WTC11 (cell line): ENCODE data around the gene COL6A6. TPM values are rescaled to one million over a fixed set of nuclear protein-coding genes. Genes with fewer than 3 reads are reported as not detected.

Experiments
- ATAC-seq: fragments of 200-7000 bp; cut with Tn5 transposase; 2 replicates; pipeline ENCODE4 v1.10.0; 2021; ENCODE audit warnings: mild to moderate bottlenecking, moderate library complexity
- CTCF ChIA-PET: fragments of 300-600 bp; sonication (Branson Sonifier 250); formaldehyde crosslinking; loops from one replicate; lab custom pipeline; 2021; ENCODE audit warnings: antibody characterized with exemption; lab: Charles Lee
- POLR2A ChIA-PET: fragments of 350-600 bp; sonication (Branson Sonifier 250); formaldehyde crosslinking; loops from one replicate; lab custom pipeline; 2021; ENCODE audit warnings: antibody characterized with exemption; lab: Charles Lee
- DNase-seq: peaks from one replicate; pipeline ENCODE4 v3.0.0; 2021; ENCODE audit warnings: low spot score
- H3K27ac Mint-ChIP-seq: 2 replicates; pipeline ENCODE4 v1.8.0; 2021; ENCODE audit warnings: mixed read lengths
- H3K27me3 Mint-ChIP-seq: 2 replicates; pipeline ENCODE4 v1.8.0; 2021; ENCODE audit warnings: low read depth, mild to moderate bottlenecking, moderate library complexity, mixed read lengths
- H3K36me3 Mint-ChIP-seq: 2 replicates; pipeline ENCODE4 v1.8.0; 2021; ENCODE audit warnings: mixed read lengths
- H3K4me1 Mint-ChIP-seq: 2 replicates; pipeline ENCODE4 v1.8.0; 2022; ENCODE audit warnings: mixed read lengths
- H3K4me3 Mint-ChIP-seq: 2 replicates; pipeline ENCODE4 v1.8.0; 2021; ENCODE audit warnings: mild to moderate bottlenecking, moderate library complexity, mixed read lengths
- H3K9me3 Mint-ChIP-seq: 2 replicates; pipeline ENCODE4 v1.8.0; 2021; ENCODE audit warnings: mixed read lengths
- AR ChIP-seq: fragments of 250-450 bp; sonication (Bioruptor Pico); IDR thresholded peaks from 2 replicates; pipeline ENCODE4 v1.9.0; 2021; ENCODE audit warnings: mild to moderate bottlenecking
- CREM ChIP-seq: sonication (generic); formaldehyde crosslinking; IDR thresholded peaks from 2 replicates; pipeline ENCODE4 v1.8.1; 2022; ENCODE audit warnings: mild to moderate bottlenecking, missing genetic modification reagents, moderate library complexity
- EMX1 ChIP-seq: fragments of 250-450 bp; sonication (Bioruptor Pico); IDR thresholded peaks from 2 replicates; pipeline ENCODE4 v1.8.0; 2021; ENCODE audit warnings: mild to moderate bottlenecking
- GABPB1 ChIP-seq: sonication (generic); formaldehyde crosslinking; IDR thresholded peaks from 2 replicates; pipeline ENCODE4 v1.8.1; 2023; ENCODE audit warnings: mild to moderate bottlenecking, missing genetic modification reagents
- IRF2 ChIP-seq: sonication (generic); formaldehyde crosslinking; IDR thresholded peaks from 2 replicates; pipeline ENCODE4 v1.8.0; 2022; ENCODE audit warnings: low read depth, missing genetic modification reagents, borderline replicate concordance
- JAZF1 ChIP-seq: fragments of 250-450 bp; sonication (Bioruptor Pico); IDR thresholded peaks from 2 replicates; pipeline ENCODE4 v1.9.0; 2021; ENCODE audit warnings: moderate library complexity, mild to moderate bottlenecking, inconsistent platforms
- MYBL2 ChIP-seq: sonication (generic); formaldehyde crosslinking; IDR thresholded peaks from 2 replicates; pipeline ENCODE4 v1.8.1; 2023; ENCODE audit warnings: mild to moderate bottlenecking, moderate library complexity, missing genetic modification reagents
- OVOL2 ChIP-seq: fragments of 250-450 bp; sonication (Bioruptor Pico); IDR thresholded peaks from 2 replicates; pipeline ENCODE4 v1.9.0; 2021; ENCODE audit warnings: mild to moderate bottlenecking, borderline replicate concordance
- SMAD4 ChIP-seq: sonication (generic); formaldehyde crosslinking; IDR thresholded peaks from 2 replicates; pipeline ENCODE4 v1.8.0; 2022; ENCODE audit warnings: mild to moderate bottlenecking, missing genetic modification reagents
- TEAD1 ChIP-seq: sonication (generic); formaldehyde crosslinking; IDR thresholded peaks from 2 replicates; pipeline ENCODE4 v1.8.0; 2022; ENCODE audit warnings: mild to moderate bottlenecking, missing genetic modification reagents
- TP53 ChIP-seq: sonication (generic); formaldehyde crosslinking; IDR thresholded peaks from 2 replicates; pipeline ENCODE4 v1.8.1; 2023; ENCODE audit warnings: mild to moderate bottlenecking, missing genetic modification reagents
- USF2 ChIP-seq: sonication (generic); formaldehyde crosslinking; IDR thresholded peaks from 2 replicates; pipeline ENCODE4 v1.8.1; 2023; ENCODE audit warnings: mild to moderate bottlenecking, missing genetic modification reagents, moderate library complexity
- ZBTB43 ChIP-seq: sonication (generic); formaldehyde crosslinking; IDR thresholded peaks from 2 replicates; pipeline ENCODE4 v1.8.1; 2023; ENCODE audit warnings: mild to moderate bottlenecking, missing genetic modification reagents
- total RNA-seq: library from RNA; stranded (reverse); gene quantifications from 3 replicates; pipeline ENCODE4 v1.2.3, GENCODE V29; 2021
- TF ChIP-seq, protein P1 (sequence below): sonication (generic); formaldehyde crosslinking; IDR thresholded peaks from 2 replicates; pipeline ENCODE4 v1.8.0; 2023; ENCODE audit warnings: missing genetic modification reagents, mild to moderate bottlenecking, borderline replicate concordance
- TF ChIP-seq, protein P2 (sequence below): fragments of 250-450 bp; sonication (Bioruptor Pico); IDR thresholded peaks from 2 replicates; pipeline ENCODE4 v1.9.0; 2021; ENCODE audit warnings: mild to moderate bottlenecking
- TF ChIP-seq, protein P3 (sequence below): fragments of 250-450 bp; sonication (Bioruptor Pico); conservative IDR thresholded peaks from 2 replicates; pipeline ENCODE4 v1.9.0; 2021; ENCODE audit warnings: mild to moderate bottlenecking
- TF ChIP-seq, protein P4 (sequence below): sonication (generic); formaldehyde crosslinking; IDR thresholded peaks from 2 replicates; pipeline ENCODE4 v1.8.0; 2022; ENCODE audit warnings: mild to moderate bottlenecking, missing genetic modification reagents
- TF ChIP-seq, protein P5 (sequence below): sonication (generic); formaldehyde crosslinking; IDR thresholded peaks from 2 replicates; pipeline ENCODE4 v1.8.1; 2022; ENCODE audit warnings: mild to moderate bottlenecking, moderate library complexity, missing genetic modification reagents

The COL6A6 gene
- total RNA-seq, 1 experiment from 2014 or later: 0.09 TPM

DNA sequence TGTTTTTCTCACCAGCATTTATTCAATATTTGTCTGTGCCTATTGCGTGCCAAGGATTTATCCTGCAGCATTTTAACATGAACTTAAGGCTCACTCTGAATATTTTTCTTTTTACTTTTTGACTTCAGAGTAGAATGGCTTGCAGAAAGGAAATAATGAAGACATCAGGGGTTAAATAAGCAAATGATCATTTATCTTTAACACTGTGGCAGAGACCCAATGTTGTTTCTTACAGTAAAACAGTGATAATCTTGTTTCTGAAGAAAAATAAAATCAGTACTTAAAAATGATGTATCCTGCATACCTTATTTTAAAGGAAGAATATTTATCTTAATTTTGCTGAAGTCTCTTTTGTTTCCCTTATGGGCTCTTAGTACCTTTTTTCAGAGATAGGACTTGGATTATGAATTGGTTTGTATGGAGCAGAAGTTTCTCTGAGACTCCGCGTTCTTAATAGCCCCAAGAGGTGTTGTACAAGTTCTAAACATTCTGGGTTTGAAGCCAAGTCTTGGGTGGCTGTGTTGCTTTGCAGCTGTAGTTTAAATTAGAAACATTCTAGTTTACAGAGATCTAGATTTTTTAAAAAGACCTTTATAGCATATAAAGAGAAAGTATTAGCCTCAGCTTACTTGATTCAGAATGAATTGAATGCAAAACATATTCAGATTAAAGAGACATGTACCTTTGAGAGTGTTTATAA, 40.5 kb downstream of the COL6A6 start:
- H3K27me3 Mint-ChIP-seq: no peaks in the 10 kb centered on the region
- H3K4me3 Mint-ChIP-seq: no peak overlapping the region
- no peaks in the 10 kb centered on the region; the same call in 1 of the 2 replicates for H3K9me3 Mint-ChIP-seq
- no peaks in the 10 kb centered on the region for H3K36me3 Mint-ChIP-seq
- H3K4me1 Mint-ChIP-seq: peaks cover 3% of the 10 kb centered on the region; the same call in 1 of the 2 replicates
- POLR2A ChIA-PET: no interaction called here
- H3K27ac Mint-ChIP-seq: no peak overlapping the region
- DNase-seq (no peak), ATAC-seq (no peak)
- TF ChIP-seq, protein P1, sequence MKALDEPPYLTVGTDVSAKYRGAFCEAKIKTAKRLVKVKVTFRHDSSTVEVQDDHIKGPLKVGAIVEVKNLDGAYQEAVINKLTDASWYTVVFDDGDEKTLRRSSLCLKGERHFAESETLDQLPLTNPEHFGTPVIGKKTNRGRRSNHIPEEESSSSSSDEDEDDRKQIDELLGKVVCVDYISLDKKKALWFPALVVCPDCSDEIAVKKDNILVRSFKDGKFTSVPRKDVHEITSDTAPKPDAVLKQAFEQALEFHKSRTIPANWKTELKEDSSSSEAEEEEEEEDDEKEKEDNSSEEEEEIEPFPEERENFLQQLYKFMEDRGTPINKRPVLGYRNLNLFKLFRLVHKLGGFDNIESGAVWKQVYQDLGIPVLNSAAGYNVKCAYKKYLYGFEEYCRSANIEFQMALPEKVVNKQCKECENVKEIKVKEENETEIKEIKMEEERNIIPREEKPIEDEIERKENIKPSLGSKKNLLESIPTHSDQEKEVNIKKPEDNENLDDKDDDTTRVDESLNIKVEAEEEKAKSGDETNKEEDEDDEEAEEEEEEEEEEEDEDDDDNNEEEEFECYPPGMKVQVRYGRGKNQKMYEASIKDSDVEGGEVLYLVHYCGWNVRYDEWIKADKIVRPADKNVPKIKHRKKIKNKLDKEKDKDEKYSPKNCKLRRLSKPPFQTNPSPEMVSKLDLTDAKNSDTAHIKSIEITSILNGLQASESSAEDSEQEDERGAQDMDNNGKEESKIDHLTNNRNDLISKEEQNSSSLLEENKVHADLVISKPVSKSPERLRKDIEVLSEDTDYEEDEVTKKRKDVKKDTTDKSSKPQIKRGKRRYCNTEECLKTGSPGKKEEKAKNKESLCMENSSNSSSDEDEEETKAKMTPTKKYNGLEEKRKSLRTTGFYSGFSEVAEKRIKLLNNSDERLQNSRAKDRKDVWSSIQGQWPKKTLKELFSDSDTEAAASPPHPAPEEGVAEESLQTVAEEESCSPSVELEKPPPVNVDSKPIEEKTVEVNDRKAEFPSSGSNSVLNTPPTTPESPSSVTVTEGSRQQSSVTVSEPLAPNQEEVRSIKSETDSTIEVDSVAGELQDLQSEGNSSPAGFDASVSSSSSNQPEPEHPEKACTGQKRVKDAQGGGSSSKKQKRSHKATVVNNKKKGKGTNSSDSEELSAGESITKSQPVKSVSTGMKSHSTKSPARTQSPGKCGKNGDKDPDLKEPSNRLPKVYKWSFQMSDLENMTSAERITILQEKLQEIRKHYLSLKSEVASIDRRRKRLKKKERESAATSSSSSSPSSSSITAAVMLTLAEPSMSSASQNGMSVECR (CRISPR knock-in tag): no peak
- TF ChIP-seq, protein P2, sequence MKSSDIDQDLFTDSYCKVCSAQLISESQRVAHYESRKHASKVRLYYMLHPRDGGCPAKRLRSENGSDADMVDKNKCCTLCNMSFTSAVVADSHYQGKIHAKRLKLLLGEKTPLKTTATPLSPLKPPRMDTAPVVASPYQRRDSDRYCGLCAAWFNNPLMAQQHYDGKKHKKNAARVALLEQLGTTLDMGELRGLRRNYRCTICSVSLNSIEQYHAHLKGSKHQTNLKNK (CRISPR knock-in tag): no peak
- TF ChIP-seq ZBTB43 (no peak), CREM (CRISPR knock-in tag) (no peak), AR (CRISPR knock-in tag) (no peak), TP53 (CRISPR knock-in tag) (no peak), IRF2 (no peak), GABPB1 (CRISPR knock-in tag) (no peak), JAZF1 (CRISPR knock-in tag) (no peak), OVOL2 (CRISPR knock-in tag) (no peak), MYBL2 (CRISPR knock-in tag) (no peak), EMX1 (no peak), TEAD1 (CRISPR knock-in tag) (no peak)
- TF ChIP-seq, protein P3, sequence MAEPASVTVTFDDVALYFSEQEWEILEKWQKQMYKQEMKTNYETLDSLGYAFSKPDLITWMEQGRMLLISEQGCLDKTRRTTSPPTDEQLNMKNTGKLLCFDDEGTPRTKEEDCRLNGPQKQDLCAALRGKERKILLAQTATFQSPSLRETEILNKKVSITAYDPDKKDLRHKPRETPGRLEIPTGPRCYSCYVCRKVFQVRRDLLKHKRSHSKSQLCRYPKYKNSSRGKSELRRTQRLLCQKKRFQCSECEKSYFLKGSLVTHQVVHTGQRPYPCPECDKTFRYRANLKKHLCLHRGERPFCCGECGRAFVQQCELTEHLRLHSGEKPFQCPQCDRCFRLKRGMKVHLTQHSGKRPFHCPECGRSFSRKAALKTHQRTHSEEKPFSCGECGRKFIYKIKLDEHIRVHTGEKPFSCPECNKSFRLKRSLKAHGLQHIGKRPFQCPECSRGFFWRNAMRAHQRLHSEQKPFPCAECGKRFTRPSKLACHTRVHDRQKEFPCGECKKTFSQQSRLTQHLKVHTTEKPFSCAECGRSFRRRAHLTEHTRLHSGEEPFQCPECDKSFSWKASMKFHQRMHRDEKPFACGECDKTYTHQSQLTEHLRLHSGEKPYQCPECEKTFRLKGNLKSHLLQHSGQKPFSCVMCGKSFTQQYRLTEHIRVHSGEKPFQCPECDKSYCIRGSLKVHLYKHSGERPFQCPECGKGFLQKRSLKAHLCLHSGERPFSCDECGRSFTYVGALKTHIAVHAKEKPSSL (CRISPR knock-in tag): no peak
- CTCF ChIA-PET: no interaction called here

DNA sequence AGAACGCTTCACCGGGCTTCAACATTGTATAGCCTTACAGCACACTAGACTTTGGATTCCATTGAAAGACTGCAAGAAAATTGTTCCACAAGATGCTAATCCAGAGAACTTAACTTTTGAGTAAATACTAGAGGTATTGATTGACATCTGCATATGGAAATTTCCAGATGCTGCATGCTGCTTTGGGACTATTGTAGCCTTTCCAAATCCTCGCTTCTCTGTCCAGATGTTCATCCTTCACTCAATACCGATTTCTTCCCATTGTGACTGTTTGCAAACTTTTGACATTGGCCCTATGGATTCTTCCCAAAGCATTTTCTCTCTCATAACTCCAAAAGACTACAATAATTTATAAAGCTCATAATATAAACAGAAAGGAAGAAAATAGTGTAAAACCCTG, 41.4 kb downstream of the COL6A6 start:
- Mint-ChIP-seq H3K9me3 (no peaks in the 10 kb centered on the region; the same call in 1 of the 2 replicates), H3K4me3 (no peak overlapping the region), H3K27me3 (no peaks in the 10 kb centered on the region), H3K36me3 (no peaks in the 10 kb centered on the region), H3K4me1 (peaks cover 3% of the 10 kb centered on the region; the same call in 1 of the 2 replicates), H3K27ac (no peak overlapping the region)
- DNase-seq (no peak), ATAC-seq (no peak)
- ChIA-PET CTCF (no interaction called here), POLR2A (no interaction called here)
- TF ChIP-seq USF2 (CRISPR knock-in tag) (no peak), SMAD4 (CRISPR knock-in tag) (no peak)
- TF ChIP-seq, protein P4, sequence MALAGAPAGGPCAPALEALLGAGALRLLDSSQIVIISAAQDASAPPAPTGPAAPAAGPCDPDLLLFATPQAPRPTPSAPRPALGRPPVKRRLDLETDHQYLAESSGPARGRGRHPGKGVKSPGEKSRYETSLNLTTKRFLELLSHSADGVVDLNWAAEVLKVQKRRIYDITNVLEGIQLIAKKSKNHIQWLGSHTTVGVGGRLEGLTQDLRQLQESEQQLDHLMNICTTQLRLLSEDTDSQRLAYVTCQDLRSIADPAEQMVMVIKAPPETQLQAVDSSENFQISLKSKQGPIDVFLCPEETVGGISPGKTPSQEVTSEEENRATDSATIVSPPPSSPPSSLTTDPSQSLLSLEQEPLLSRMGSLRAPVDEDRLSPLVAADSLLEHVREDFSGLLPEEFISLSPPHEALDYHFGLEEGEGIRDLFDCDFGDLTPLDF (CRISPR knock-in tag): no peak
- TF ChIP-seq, protein P5, sequence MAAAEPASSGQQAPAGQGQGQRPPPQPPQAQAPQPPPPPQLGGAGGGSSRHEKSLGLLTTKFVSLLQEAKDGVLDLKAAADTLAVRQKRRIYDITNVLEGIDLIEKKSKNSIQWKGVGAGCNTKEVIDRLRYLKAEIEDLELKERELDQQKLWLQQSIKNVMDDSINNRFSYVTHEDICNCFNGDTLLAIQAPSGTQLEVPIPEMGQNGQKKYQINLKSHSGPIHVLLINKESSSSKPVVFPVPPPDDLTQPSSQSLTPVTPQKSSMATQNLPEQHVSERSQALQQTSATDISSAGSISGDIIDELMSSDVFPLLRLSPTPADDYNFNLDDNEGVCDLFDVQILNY (CRISPR knock-in tag): no peak
- TF ChIP-seq, protein P2 (CRISPR knock-in tag): no peak
